Stimulated activated CD4-positive, alpha-beta T cell treated with anti-CD3 and anti-CD28 coated beads, Interleukin-2, amount 100 ng/mL, for 48 hours (primary cell): ENCODE data around the gene PLCXD3.

ENCODE experiments used
- DNase-seq, 2 donors: peaks; one replicate each; pipeline ENCODE4 v3.0.0-alpha.2; 2020

PLCXD3 gene

DNA sequence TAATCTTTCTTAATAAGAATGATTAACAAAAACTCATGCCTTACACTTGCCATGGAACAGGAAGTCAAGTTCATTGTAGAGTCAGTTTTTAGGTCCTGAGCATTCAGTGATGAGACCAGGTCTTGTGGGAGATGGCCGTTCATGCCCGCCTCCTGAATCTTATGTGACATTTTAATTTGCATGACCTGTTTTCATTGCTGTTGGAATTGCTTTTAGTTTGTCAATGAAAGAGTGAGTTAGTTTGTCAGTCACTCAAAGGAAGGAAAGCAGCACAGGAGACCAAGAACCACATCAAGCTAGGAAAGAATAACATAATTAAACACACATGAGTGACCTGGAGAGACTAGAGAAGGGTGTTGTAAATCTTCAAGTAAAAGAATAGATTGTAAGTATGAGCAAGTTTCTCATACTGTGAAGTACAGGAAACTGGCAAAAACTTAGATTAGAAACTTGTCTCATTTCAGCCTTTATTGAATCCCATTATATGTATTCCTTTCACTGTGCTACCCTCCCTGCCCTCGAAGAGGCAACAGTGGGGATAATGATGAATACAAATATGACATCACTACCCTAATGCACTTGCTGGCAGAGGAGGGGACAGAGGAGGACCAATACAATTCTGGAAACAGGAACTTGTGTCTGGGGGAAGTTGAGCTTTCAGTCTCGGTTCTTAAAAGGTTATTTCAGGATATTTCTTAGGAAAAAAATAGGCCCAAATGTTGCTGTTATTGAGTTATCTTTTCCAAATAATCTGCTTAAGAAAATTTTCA, 232.7 kb downstream of the PLCXD3 start:
- DNase-seq: no peak

- no peak for DNase-seq
Observed at GRCh38 chr5:41275813-41276512, 234.4 kb downstream of the PLCXD3 start.

DNA sequence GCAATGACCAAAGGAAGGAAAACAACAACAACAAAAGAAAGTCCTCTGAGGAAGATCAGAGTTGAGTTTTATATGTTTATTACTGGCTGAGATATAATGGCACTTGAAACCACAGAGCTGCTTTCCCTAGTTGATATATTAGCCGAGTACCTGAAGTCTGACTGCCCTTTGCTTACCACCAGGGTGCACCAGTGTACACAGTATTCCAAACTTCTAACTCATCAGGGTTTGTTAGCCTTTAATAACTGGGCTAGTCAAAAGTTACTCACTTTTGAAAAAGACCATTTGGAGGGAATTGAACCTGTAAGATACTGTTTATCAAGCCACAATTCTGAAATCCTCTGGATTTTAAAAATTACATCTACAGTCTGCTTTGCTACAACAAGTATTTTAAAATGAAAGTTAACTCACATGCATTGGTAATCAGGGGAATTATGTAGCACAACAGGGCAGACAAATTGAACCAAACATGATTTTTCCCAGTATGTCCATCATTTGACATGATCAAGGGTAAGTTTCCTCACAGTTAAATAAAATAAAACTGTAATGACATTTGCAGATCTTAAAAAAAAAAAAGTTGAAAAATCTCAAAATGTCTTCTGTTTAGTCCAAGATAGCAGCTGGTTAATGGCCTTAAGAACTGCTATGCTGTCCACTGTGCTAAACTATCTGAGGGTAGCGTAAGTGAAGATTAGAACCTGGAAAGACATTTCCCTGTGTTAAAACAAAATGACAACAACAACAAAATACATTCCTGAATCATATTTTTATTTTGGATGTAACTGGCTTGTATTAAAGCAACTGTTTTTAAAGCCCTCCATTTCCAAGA, 239.8 kb downstream of the PLCXD3 start:
- no peak for DNase-seq

GRCh38 chr5:41268894-41269293, 241.5 kb downstream of the PLCXD3 start:
- no peak for DNase-seq

GRCh38 chr5:41266377-41266776, 244.0 kb downstream of the PLCXD3 start:
- no peak for DNase-seq

- no peak for DNase-seq
Observed at GRCh38 chr5:41264019-41264418, 246.4 kb downstream of the PLCXD3 start.

- DNase-seq: no peak
Observed at GRCh38 chr5:41263335-41263734, 247.1 kb downstream of the PLCXD3 start.
